NCI-H128 (cell line): ENCODE measurements around the gene SRGAP1.
"Not testable (repeated sequence)": the region's sequence is repeated elsewhere in the genome, so short reads cannot be mapped to it uniquely, and the experiment has no call there.

Experiments used
- DNase-seq: peaks from one replicate; lab custom pipeline; 2025; ENCODE audit not compliant: unreplicated experiment; lab: John Stamatoyannopoulos, UW

SRGAP1 gene

GRCh38 chr12:64039281-64039871 lies 194.9 kb downstream of the SRGAP1 start:
- no peak for DNase-seq

DNA sequence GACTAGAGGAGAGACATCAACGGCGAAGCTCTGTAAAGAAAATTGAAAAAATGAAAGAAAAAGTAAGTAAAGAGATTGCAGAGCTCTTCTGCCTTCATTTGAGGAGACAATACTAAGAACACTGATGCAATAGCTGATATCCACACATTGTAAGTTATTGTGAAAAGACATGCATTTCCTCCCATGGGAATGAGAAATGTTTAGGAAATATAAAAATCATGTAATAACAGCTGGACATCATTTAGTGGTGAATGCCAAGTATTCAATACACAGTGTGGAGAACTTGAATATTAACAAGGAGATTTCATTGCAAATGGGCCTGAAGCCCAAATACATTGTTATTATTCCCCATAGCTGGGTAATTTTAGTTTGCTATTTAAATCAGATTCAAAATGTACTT lies 198.4 kb downstream of the SRGAP1 start:
- no peak for DNase-seq

DNA sequence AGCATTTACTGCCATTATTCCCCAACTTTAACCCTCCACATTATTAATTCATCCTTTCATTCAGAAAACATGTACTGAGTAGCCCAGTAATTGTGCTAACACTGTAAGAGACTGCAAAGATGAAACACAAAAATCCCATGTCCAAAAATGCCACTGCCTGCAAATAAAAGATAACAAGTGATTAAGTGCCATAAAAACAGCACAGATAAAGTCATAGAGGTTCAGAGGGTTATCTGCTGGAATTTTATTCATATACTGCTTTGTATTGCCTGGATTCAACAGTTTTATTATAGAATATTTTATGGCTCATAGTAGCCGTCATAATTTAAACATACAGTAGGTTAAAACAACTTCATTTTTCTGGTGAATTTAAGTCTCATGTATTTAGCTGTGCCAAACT lies 199.7 kb downstream of the SRGAP1 start:
- DNase-seq: no peak

- no peak for DNase-seq
These were observed 206.6 kb downstream of the SRGAP1 start for GRCh38 chr12:64051057-64051456.

DNA sequence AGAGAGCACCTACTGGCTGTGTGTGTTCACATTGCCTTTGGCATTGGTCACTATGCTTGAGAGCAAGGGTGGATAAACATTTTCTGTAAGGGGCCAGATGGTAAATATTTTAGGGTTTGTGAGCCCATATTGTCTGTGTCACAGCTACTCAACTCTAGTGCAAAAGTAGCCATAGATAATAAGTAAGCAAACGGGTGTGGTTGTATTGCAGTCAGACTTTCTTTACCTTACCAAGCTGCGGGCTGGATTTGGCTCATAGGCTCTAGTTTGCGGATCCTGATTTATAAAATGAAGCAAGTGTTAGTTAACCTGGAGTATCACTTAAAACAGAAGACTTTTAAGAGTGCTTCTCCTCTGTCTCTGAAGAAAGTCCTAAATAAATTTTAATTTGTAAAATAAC lies 208.6 kb downstream of the SRGAP1 start:
- DNase-seq: no peak

DNA sequence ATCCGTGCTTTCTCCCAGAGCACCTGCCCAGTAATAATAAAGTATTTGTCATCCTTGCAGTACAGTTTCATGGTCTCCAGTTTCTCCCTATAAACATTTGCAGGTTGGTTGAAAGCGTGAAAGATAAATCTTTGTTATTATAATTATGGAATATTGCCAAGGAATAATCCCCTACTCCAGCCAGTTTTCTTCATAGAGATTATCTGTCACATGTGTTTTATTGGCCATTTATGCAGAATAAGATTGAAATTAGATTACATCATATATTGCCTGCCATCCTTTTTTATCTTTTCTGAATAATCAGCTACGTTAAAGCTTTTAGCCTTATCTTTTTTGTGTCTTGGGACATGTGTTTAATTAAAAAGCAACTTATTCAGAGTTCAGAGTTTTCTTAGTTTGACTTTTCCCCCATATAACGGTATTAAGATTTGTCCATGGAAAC lies 209.6 kb downstream of the SRGAP1 start:
- DNase-seq: no peak

GRCh38 chr12:64056741-64057140 lies 212.2 kb downstream of the SRGAP1 start:
- DNase-seq: no peak

DNA sequence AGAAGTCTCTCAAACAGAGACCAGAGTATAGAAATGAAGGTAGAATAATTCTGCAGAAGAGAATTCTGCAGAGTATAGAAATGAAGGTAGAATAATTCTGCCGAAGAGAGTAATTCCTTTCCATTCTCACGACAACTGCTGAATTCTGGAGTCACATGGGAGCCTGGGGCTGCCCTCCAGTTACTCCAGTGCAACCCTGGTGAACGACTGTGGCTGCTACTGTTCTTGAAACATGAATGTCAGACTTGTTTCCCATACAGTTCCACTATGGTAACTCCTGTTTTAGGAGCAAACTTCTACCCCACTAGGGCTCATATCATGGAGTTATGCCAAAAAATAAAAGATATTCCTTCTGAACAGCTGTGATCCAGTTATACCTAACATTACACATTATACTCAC lies 213.2 kb downstream of the SRGAP1 start:
- DNase-seq: no peak

DNA sequence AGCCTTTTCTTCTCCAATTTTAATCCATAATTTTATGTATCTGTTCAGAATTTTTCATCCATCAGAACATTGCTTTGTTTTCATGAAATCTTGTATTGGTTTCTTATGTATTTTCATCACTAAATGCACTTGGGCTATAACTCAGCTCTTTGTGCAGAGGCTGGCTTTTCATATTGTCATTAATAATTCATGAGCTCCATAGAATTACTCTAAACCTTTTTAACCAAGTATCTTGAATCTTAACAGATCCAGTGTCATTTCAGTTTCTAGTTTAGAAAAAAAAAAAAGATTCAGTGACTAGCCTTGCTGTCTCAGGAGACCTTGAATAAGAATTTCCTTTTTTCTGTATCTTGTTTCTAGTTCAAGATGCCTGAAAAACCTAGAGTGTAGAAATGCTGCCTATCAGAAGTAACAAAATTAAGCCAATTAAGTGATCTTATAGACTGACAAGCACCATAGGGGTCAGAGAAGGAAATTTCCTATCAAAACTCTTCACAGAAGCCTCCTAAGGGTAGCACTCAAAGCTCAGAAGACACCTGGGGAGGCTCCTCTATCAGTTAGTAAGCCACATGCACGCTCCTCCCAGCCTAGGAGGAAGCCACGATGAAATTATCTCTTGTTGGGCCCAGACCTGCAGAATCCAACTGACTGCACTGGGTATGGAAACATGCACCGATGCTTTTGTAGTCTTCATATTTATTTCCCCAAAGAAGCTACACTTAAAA lies 214.2 kb downstream of the SRGAP1 start:
- no peak for DNase-seq

GRCh38 chr12:64059685-64060084 lies 215.2 kb downstream of the SRGAP1 start:
- no peak for DNase-seq

DNA sequence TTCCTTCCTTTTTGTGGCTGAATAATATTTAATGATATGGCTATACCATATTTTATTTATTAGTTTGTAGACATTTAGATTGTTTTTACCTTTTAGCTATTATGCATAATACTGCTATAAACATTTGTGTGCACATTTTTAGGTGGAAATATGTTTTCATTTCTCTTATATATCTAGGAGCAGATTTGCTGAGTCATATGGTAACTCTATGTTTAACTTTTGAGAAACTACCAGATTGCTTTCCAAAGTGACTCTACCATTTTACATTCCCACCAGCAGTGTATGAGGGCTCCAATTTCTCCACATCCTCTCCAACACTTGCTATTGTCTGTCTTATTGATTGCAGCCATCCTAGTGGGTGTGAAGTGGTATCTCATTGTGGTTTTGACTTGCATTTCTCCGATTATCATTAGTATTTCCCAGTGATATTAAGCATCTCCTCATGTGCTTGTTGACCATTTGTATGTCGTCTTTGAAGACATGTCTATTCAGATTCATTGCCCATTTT lies 217.4 kb downstream of the SRGAP1 start:
- DNase-seq: no peak

GRCh38 chr12:64063121-64063520 lies 218.6 kb downstream of the SRGAP1 start:
- DNase-seq: no peak

DNA sequence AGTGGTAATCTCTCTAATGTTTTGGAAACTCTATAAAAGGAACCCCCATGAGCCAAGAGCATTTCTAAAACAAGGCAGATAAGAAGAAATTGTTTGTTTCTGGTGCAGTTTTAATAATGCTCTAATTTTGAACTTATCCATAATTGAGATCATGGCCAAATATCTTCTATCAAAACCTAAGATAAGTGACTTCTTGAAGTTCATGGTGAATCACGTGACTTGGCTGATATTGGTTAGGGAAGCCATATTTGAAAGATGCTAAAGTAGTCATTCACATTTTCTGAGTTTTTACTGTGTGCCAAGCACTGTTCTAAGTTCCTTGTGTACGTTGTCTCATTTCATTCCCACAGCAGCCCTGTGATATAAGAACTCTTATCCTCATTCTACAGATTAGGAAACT lies 219.7 kb downstream of the SRGAP1 start:
- DNase-seq: no peak

DNA sequence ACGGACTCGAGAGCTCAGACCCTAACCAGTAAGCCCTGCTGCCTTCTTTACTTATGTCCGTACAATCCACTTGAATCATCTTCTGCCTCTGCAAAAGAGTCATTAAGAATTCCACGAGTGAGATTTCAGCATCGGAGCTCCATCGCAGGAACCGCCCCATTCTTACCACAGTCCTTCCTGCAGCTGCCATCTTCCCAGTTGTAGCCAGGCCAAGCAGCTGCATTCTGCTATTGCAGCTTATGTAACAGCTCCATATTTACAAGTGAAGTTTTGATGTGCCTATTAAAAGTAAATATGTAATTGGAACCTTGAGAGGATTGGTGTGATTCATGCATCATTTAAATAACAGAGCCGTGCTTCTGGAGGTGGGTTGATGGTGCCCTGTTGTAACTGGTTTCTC lies 220.2 kb downstream of the SRGAP1 start:
- no peak for DNase-seq

GRCh38 chr12:64065881-64066451 lies 221.5 kb downstream of the SRGAP1 start:
- no peak for DNase-seq

GRCh38 chr12:64066776-64067175 lies 222.3 kb downstream of the SRGAP1 start:
- no peak for DNase-seq

GRCh38 chr12:64070454-64070853 lies 226.0 kb downstream of the SRGAP1 start:
- no peak for DNase-seq

GRCh38 chr12:64072916-64073575 lies 228.5 kb downstream of the SRGAP1 start:
- no peak for DNase-seq

- DNase-seq: not testable (repeated sequence)
These were observed 232.1 kb downstream of the SRGAP1 start for GRCh38 chr12:64076565-64076964.

DNA sequence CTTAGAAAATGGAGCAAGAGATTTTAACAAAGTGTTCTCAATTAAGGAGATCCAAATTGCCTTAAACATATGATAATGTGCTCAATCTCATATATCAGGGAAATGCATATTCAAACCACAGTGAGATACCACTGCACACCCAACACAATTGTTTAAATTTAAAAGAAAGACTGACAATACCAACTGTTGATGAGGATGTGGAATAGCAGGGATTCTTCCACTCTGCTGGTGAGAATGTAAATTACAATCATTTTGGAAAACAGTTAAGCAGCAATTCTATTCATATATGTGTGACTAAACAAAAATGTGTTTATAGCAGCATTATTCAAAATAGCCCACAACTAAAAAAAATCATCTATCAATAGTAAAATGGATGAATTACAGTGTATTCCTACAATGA lies 233.4 kb downstream of the SRGAP1 start:
- DNase-seq: no peak

GRCh38 chr12:64080319-64081007 lies 236.0 kb downstream of the SRGAP1 start:
- no peak for DNase-seq
